Mesendoderm (in vitro differentiated cells): ENCODE measurements around the gene FOXC1.

ENCODE experiments used
- DNase-seq: peaks from one replicate; pipeline ENCODE4 v3.0.0; 2013
- H2AK5ac ChIP-seq: 2 replicates; pipeline ENCODE4 v1.6.1; 2013; ENCODE audit warnings: low read length, inconsistent platforms
- H2BK120ac ChIP-seq: 2 replicates; pipeline ENCODE4 v1.6.1; 2013; ENCODE audit warnings: low read depth, mild to moderate bottlenecking, low read length, moderate library complexity, mixed read lengths
- H2BK15ac ChIP-seq: replicated peaks from 2 replicates; pipeline ENCODE4 v1.6.1; 2013; ENCODE audit warnings: low read depth, mild to moderate bottlenecking, moderate library complexity
- H2BK5ac ChIP-seq: 2 replicates; pipeline ENCODE4 v1.6.1; 2013; ENCODE audit warnings: low read length, inconsistent platforms
- H3K18ac ChIP-seq: 2 replicates; pipeline ENCODE4 v1.6.1; 2013; ENCODE audit warnings: mild to moderate bottlenecking, low read length, mixed read lengths
- H3K23ac ChIP-seq: one replicate; pipeline ENCODE4 v1.6.1; 2013; ENCODE audit warnings: low read length
- H3K27ac ChIP-seq: 2 replicates; pipeline ENCODE4 v1.5.1; 2013; ENCODE audit warnings: low read depth, mild to moderate bottlenecking, inconsistent platforms, low read length, moderate library complexity
- H3K27me3 ChIP-seq: 2 replicates; pipeline ENCODE4 v1.6.1; 2013; ENCODE audit warnings: low read length, control low read depth, mild to moderate bottlenecking, inconsistent platforms; ENCODE audit not compliant: insufficient read depth, poor library complexity
- H3K36me3 ChIP-seq: 2 replicates; pipeline ENCODE4 v1.6.1; 2013; ENCODE audit warnings: low read length, inconsistent platforms; ENCODE audit not compliant: control insufficient read depth, insufficient read depth
- H3K4ac ChIP-seq: one replicate; pipeline ENCODE4 v1.6.1; 2013; ENCODE audit warnings: low read depth, mild to moderate bottlenecking, low read length, moderate library complexity
- H3K4me1 ChIP-seq: 2 replicates; pipeline ENCODE4 v1.6.1; 2013; ENCODE audit warnings: low read depth, low read length, inconsistent platforms; ENCODE audit not compliant: control insufficient read depth
- H3K4me2 ChIP-seq: 2 replicates; pipeline ENCODE4 v1.6.1; 2013; ENCODE audit warnings: low read length
- H3K4me3 ChIP-seq: 2 replicates; pipeline ENCODE4 v1.5.1; 2013; ENCODE audit warnings: mild to moderate bottlenecking, low read length
- H3K56ac ChIP-seq: one replicate; pipeline ENCODE4 v1.6.1; 2013; ENCODE audit warnings: low read length
- H3K79me1 ChIP-seq: 2 replicates; pipeline ENCODE4 v1.6.1; 2013; ENCODE audit warnings: low read length, inconsistent platforms
- H3K79me2 ChIP-seq: 2 replicates; pipeline ENCODE4 v1.6.1; 2013; ENCODE audit warnings: mild to moderate bottlenecking, low read length; ENCODE audit not compliant: control insufficient read depth, insufficient read depth
- H3K9ac ChIP-seq: 2 replicates; pipeline ENCODE4 v1.6.1; 2013; ENCODE audit warnings: low read length, inconsistent platforms
- H4K5ac ChIP-seq: one replicate; pipeline ENCODE4 v1.6.1; 2013; ENCODE audit warnings: low read length
- H4K8ac ChIP-seq: one replicate; pipeline ENCODE4 v1.6.1; 2013; ENCODE audit warnings: low read depth, mild to moderate bottlenecking, control low read depth, low read length, moderate library complexity
- WGBS: extraction: QIAGEN DNeasy Blood & Tissue Kit; methylation state at CpG from one replicate; pipeline ENCODE4 v1.1.7; 2013; ENCODE audit warnings: low lambda C conversion rate, missing lambda C conversion rate; ENCODE audit not compliant: insufficient coverage; ENCODE audit errors: extremely low coverage; 5-methylcytosine and 5-hydroxymethylcytosine counted together

Gene FOXC1

DNA sequence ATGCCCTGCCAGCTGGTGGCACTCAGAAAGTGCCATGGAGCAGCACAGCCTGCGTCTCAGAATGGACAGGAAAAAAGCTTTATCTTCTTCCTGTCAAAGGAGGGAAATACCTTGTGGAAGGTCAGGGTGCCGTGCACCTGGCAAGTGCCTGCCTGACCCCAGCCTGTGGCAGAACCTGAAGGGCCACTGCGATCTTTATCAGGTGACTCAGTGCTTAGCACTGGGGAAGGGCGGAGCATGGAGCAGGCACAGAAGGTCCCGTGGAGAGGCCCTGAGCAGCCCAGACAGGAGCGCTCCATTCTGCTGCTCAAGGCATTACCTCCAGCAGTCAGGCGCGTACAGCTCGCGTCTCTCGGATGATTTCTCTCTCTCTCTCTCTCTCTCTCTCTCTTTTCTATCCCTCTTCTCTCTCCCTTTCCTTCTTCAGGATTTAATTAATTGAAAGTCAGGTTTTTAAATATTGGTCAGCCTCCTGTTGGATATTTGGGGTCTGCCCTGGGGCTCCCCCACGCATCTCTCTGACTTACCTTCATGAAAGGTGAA is 31.7 kb downstream of the FOXC1 start:
- H3K56ac ChIP-seq, result no peak overlapping the region
- no CpG with 5 or more reads among the region's 12 CpGs for WGBS
- H3K4ac ChIP-seq, result no peak overlapping the region
- H2AK5ac ChIP-seq, result no peak overlapping the region
- H3K4me3 ChIP-seq, result no peak overlapping the region
- no peak overlapping the region for H4K5ac ChIP-seq
- no peaks in the 10 kb centered on the region for H3K79me2 ChIP-seq
- no peak overlapping the region for H2BK15ac ChIP-seq
- no peak overlapping the region for H4K8ac ChIP-seq
- H3K18ac ChIP-seq, result no peak overlapping the region
- H3K36me3 ChIP-seq, result no peaks in the 10 kb centered on the region
- H3K9ac ChIP-seq, result no peak overlapping the region
- H3K79me1 ChIP-seq, result no peaks in the 10 kb centered on the region
- H3K4me1 ChIP-seq, result peaks cover 3% of the 10 kb centered on the region
- DNase-seq, result peak; percentile 79
- no peak overlapping the region for H3K23ac ChIP-seq
- H3K27me3 ChIP-seq, result no peaks in the 10 kb centered on the region
- H2BK120ac ChIP-seq, result no peak overlapping the region
- H3K27ac ChIP-seq, result no peak overlapping the region
- H3K4me2 ChIP-seq, result no peak overlapping the region
- no peak overlapping the region for H2BK5ac ChIP-seq

- H3K4ac ChIP-seq, result no peak overlapping the region
- no peaks in the 10 kb centered on the region for H3K36me3 ChIP-seq
- no peaks in the 10 kb centered on the region for H3K27me3 ChIP-seq
- no peak overlapping the region for H3K27ac ChIP-seq
- no peak overlapping the region for H3K18ac ChIP-seq
- no CpG with 5 or more reads among the region's 7 CpGs for WGBS
- no peak overlapping the region for H4K5ac ChIP-seq
- no peak overlapping the region for H3K4me3 ChIP-seq
- no peak overlapping the region for H2BK120ac ChIP-seq
- DNase-seq, result no peak
- no peaks in the 10 kb centered on the region for H3K79me2 ChIP-seq
- no peak overlapping the region for H4K8ac ChIP-seq
- H3K4me1 ChIP-seq, result peaks cover 3% of the 10 kb centered on the region
- no peak overlapping the region for H3K4me2 ChIP-seq
- no peak overlapping the region for H2AK5ac ChIP-seq
- no peak overlapping the region for H3K56ac ChIP-seq
- no peak overlapping the region for H2BK5ac ChIP-seq
- no peaks in the 10 kb centered on the region for H3K79me1 ChIP-seq
- H3K9ac ChIP-seq, result no peak overlapping the region
- no peak overlapping the region for H3K23ac ChIP-seq
- H2BK15ac ChIP-seq, result no peak overlapping the region
Measured at GRCh38 chr6:1643111-1643510, 33.4 kb downstream of the FOXC1 start.

DNA sequence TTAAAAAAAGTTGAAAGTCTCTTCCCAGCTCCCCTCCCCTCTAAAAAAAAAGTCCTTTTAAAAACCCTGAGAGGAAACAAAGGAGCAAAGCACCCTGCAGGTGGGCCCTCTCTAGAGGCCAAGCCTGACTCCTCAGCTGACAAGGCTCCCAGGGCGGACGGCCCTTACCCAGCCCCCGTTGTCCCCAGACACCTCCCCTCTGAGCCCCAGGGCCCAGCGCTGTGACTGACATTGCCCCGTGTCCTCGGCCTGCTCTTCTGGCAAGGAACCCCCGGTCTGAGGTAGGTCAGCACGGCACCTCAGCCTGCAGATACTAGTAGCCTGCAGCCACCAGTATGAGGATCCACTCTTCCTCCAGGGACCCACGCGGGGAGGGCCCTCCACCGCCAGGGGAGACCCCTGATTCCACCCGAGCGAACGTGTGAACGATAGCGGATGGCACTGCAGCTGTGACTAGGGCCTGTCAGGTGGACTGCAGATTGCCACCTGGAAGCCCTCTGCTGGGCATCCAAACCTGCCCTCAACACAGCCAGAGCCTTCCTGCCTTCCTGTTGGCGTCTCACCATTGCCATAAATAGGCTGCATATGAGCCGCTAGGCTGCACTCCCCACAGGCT is 34.2 kb downstream of the FOXC1 start:
- no CpG with 5 or more reads among the region's 18 CpGs for WGBS
- H3K27me3 ChIP-seq, result no peaks in the 10 kb centered on the region
- H3K23ac ChIP-seq, result no peak overlapping the region
- no peak overlapping the region for H3K56ac ChIP-seq
- peaks cover 3% of the 10 kb centered on the region for H3K4me1 ChIP-seq
- no peak overlapping the region for H3K4ac ChIP-seq
- no peak overlapping the region for H2BK120ac ChIP-seq
- H3K79me1 ChIP-seq, result no peaks in the 10 kb centered on the region
- no peak overlapping the region for H2BK15ac ChIP-seq
- H4K5ac ChIP-seq, result no peak overlapping the region
- no peak for DNase-seq
- H3K18ac ChIP-seq, result no peak overlapping the region
- no peak overlapping the region for H2BK5ac ChIP-seq
- H3K4me3 ChIP-seq, result no peak overlapping the region
- no peaks in the 10 kb centered on the region for H3K36me3 ChIP-seq
- H3K79me2 ChIP-seq, result no peaks in the 10 kb centered on the region
- H3K27ac ChIP-seq, result no peak overlapping the region
- H2AK5ac ChIP-seq, result no peak overlapping the region
- H3K4me2 ChIP-seq, result no peak overlapping the region
- no peak overlapping the region for H3K9ac ChIP-seq
- no peak overlapping the region for H4K8ac ChIP-seq

DNA sequence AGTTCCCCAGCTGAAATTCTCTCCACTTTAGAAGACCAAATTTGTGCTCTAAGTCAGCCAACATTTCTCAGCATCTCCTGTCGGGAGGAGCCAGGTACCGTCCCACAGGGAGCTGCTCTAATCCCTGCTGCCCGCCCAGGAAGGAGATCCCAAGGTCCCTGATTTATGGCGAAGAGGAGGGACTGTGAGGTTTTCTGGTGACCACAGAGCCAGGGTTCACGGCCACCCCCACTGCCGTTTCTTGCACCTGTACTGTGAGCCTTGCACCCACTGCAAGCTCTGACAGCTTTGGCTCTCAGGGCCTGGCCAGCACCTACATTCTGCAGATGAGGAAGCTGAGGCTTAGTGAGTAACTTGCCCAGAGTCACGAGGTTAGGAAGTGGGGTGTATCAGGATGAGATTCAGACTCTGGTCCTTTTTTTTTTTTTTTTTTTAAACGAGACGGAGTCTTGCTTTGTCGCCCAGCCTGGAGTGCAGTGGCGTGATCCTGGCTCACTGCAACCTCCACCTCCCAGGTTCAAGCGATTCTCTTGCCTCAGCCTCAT is 34.9 kb downstream of the FOXC1 start:
- Histone ChIP-seq H3K9ac (no peak overlapping the region), H3K4me1 (peaks cover 3% of the 10 kb centered on the region), H2AK5ac (no peak overlapping the region), H2BK120ac (no peak overlapping the region), H2BK15ac (no peak overlapping the region), H3K56ac (no peak overlapping the region), H3K79me2 (no peaks in the 10 kb centered on the region), H2BK5ac (no peak overlapping the region), H3K36me3 (no peaks in the 10 kb centered on the region), H3K4me2 (no peak overlapping the region), H3K79me1 (no peaks in the 10 kb centered on the region), H4K8ac (no peak overlapping the region), H3K27me3 (no peaks in the 10 kb centered on the region), H3K27ac (no peak overlapping the region), H4K5ac (no peak overlapping the region), H3K18ac (no peak overlapping the region), H3K23ac (no peak overlapping the region), H3K4me3 (no peak overlapping the region), H3K4ac (no peak overlapping the region)
- WGBS, result no CpG with 5 or more reads among the region's 12 CpGs
- no peak for DNase-seq

DNA sequence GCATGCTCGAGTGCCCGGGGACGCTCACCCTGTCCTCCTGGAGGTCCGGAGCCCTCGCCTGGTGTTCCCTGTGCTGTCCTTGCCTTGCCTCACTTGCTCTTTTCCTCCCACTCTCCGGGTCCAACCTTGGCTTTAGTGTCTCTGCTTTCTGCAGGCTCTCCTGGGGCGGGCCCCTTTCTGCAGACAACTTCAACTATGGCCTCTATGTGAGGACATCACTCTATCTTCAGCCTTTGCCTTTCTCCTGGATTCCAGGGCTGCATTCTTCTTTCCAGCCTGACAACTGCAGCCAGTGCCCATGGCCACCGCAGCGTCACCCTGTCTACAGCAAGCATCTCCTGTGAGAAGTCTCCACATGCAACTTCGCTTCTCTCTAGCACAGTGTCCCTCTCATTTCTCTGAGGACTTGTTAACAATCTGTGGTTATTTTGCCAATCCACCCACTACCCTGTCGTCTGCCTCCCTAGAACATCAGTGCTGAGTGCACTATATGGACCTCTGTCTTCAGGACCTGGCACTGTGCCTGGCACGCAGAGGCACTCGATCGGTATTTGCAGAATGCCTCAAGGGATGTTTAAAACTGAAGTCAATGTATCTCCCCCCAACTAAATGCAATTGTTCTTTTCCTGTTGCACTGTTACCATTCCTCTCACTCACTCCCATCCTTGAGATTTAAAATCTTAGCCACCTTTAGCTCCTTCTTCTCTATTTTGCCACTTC is 35.9 kb downstream of the FOXC1 start:
- H2BK120ac ChIP-seq, result no peak overlapping the region
- no peak for DNase-seq
- no peak overlapping the region for H3K9ac ChIP-seq
- no peak overlapping the region for H2AK5ac ChIP-seq
- peaks cover 3% of the 10 kb centered on the region for H3K4me1 ChIP-seq
- H3K27me3 ChIP-seq, result no peaks in the 10 kb centered on the region
- H4K8ac ChIP-seq, result no peak overlapping the region
- no peak overlapping the region for H4K5ac ChIP-seq
- no peak overlapping the region for H3K4me2 ChIP-seq
- H3K18ac ChIP-seq, result no peak overlapping the region
- H2BK15ac ChIP-seq, result no peak overlapping the region
- H3K4ac ChIP-seq, result no peak overlapping the region
- no peaks in the 10 kb centered on the region for H3K79me2 ChIP-seq
- WGBS, result no CpG with 5 or more reads among the region's 14 CpGs
- no peak overlapping the region for H3K56ac ChIP-seq
- no peak overlapping the region for H3K23ac ChIP-seq
- H3K4me3 ChIP-seq, result no peak overlapping the region
- H3K79me1 ChIP-seq, result no peaks in the 10 kb centered on the region
- H2BK5ac ChIP-seq, result no peak overlapping the region
- no peak overlapping the region for H3K27ac ChIP-seq
- H3K36me3 ChIP-seq, result no peaks in the 10 kb centered on the region
